ENCODE measurements around the gene SASH1.

SASH1 gene

DNA sequence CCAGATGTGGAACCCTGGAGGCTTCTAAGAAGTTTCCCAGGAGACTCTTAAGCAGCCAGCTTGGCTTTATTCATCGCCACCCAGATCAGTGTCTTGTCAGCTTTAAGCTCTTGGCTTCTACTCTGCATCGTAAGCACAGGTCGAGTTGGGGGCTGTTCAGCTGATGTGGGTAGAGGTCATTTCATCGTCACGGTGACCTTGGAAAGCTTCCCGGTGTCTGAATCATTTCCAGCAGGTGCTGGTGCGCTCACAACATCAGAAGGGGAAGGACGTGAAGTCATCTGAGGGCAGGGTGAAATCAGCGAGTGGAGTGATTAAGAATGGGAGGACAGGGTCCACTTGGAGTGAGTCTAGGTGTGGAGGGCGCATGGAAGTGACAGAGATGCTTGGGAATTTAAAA, 112.6 kb downstream of the SASH1 start:
- TF ChIP-seq GATA2 (IDR thresholded peaks at IDR 0.05; ENCODE audit: low read depth, low read length) (no peak), GATA3 (IDR thresholded peaks at IDR 0.05; ENCODE audit: low read depth, low read length) (no peak)

DNA sequence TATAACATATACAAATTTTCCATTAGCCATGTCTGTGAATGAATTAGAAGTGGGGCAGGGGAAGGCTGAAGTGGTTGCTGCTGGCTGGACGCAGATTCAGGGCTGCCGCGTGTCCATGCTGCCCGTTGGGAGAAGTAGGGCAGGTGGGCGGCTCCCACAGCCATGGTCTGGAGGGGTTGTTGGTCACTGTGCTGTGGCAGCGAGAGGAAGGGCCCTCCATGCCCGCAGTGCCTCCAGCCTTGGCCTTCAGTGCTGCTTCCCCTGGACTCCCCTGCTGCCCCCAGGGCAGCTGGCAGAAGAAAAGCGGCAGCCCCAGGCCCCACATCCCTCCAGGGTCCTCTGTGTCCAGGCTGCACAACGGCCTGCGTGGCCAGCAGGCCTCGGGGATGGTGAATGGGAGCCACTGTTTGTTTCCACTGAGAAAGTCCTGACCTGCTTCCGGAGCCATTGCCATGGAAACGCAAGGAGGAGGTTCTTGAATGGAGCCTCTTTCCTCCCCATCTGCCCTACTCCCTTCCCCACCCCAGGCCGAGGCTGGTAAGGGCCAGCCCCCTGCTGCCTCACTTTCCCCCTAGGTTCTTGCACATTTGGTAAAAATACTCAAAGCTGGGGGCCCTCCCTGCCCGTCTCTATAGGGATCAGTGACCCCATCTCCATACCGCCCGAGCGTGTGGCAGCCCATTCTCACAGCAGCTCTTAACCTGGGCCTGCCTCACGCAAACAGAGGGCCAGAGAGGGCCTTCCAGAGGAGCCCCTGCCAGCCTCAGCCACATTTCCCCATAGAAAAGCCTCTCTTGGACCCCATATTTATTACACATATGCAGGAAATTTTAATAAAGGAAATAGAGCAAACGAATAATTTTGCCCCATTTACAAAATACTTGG, 113.3 kb downstream of the SASH1 start:
- TF ChIP-seq GATA3 (IDR thresholded peaks at IDR 0.05; ENCODE audit: low read depth, low read length) = no peak
- TF ChIP-seq GATA2 (IDR thresholded peaks at IDR 0.05; ENCODE audit: low read depth, low read length) = no peak

DNA sequence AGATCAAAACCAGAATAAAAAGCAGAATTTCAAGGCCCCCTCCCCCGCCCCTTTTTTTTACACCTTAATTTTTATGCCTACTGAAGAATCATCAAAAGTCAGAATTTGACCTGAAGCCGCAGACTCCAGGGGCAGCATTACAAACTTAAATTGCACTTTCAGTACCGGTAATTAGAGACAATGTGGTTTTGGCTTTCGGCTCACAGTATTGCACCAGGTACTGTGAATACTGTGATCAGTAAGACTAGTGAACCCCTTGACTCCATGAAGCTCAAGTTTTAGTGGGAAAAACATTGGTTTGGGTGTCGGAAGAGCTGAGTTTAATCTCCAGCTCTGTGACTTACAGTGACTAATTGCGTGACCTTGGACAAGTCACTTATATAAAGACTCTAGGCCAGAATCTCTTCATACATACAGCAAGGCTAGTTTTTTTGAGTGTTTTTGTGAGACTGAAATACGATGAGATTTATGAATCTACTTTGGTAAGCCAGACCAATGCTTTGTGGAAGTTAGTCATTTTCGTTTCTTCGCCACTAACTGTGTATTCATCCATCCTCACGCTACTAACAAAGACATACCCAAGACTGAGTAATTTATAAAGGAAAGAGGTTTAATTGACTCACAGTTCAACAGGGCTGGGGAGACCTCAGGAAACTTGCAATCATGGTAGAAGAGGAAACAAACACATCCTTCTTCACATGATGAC, 114.7 kb downstream of the SASH1 start:
- TF ChIP-seq GATA2 (IDR thresholded peaks at IDR 0.05; ENCODE audit: low read depth, low read length) (no peak), GATA3 (IDR thresholded peaks at IDR 0.05; ENCODE audit: low read depth, low read length) (no peak)

DNA sequence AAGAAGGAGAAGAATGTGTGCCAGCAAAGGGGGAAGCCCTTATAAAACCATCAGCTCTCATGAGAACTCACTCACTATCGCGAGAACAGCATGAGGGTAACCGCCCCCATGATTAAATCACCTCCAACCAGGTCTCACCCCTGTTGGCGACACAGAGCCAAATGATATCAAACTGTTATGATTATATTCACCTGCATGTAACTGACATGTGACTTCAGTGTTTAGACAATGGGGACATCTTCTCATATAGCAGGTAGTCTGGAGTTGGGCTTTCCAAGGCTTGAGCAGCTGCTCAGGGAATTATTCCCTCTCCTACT, 115.2 kb downstream of the SASH1 start:
- TF ChIP-seq GATA2 (IDR thresholded peaks at IDR 0.05; ENCODE audit: low read depth, low read length) (no peak), GATA3 (IDR thresholded peaks at IDR 0.05; ENCODE audit: low read depth, low read length) (no peak)

DNA sequence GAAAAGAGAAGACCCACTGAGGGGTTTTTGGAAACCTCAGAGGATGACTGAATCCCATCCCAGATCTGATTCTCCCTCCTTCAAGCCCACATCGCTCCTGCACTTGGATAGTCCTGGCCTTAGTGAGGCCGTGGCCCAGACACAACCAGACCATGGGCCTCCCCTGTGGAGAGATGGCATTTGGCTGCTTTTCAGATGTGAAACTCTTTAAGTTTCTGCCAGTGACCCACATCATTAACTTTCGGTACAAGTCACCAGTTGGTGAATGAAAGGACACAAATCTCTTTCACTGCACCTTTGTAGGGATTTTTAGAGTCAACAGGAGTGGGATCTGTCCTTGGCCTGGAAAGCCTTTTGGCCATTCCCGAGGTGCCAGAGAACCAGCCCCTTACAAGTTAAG, 116.6 kb downstream of the SASH1 start:
- TF ChIP-seq GATA3 (IDR thresholded peaks at IDR 0.05; ENCODE audit: low read depth, low read length) (no peak), GATA2 (IDR thresholded peaks at IDR 0.05; ENCODE audit: low read depth, low read length) (no peak)

DNA sequence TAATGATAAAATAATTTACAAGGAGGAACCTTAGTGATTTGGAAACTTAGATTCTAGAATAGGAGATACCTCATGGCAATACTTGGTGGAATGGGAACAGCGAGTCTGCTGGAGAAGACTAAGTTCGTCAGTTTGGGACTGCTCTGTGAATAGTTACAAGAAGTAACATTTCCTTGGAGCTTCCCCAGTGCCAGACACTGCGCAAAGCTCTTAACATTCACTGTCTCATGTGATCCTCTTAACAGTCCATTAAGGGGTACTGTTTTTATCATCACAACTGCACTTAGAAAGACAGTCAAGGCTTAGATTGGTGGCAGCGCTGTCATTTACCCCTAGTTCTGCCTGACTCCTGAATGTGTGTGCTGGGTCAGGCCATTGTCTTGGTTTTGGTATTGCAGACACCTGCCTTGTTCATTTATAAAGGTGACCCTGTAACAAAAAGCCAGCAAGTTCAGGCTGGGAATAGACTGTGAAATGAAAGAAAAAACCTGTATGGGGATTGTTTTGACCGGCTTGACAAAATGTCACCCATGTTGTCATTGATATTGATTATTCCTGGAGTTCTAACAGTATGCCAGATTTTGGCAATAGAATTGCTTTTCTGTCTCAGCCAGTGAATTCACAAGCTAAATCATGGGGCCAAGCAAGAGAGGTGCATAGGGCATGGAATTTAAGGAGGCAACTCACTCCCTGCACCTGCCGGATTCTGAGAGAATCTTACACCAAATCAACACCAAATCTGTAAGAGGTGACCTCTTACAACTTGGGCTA, 118.4 kb downstream of the SASH1 start:
- TF ChIP-seq GATA2 (IDR thresholded peaks at IDR 0.05; ENCODE audit: low read depth, low read length) = no peak
- no peak for TF ChIP-seq GATA3 (IDR thresholded peaks at IDR 0.05; ENCODE audit: low read depth, low read length)

DNA sequence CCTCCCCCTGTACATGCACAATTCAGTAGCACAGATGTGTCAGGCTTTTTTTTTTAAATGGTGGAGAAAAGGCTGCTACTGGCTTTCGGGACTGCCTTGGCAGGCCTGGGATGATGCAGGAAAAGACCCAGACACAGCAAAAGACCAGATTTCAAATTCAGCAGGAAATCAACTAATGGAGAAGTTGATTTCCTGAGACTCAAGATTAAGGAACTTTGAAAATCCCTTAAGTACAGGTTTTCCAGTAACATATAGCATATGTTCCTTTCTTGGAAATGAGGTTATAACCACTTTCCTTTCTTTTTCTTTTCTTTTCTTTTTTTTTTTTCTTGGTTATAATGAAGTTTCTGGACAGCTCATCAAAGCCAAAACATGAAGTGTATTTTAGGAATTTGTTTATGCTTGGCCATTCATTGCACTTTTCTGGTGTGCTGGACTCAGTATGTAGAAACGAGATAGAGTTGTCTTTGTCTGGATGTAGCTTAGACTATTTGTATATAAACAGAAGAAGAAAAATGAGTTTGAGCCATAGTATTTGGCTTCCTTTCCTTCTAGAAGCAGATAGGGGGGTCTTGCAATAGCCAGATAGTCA, 119.4 kb downstream of the SASH1 start:
- TF ChIP-seq GATA2 (IDR thresholded peaks at IDR 0.05; ENCODE audit: low read depth, low read length) (no peak), GATA3 (IDR thresholded peaks at IDR 0.05; ENCODE audit: low read depth, low read length) (no peak)

DNA sequence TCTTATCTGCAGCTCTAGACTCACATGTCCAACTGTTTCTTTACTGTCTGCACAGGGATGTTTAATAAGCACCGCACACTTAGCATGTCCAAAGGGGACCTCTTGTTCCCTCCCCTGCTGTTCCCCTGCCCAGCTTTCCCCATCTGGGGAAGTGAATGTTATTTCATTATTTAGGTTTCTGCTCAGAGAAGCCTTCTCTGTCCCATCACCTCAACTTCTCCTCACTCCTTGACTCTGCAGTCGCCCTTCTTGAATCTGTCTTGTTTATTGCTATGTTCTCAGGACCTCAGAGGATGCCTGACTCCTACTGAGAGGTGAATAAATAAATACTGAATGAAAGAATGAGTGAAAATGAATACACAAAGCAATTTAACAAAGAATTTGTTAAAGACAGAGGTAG, 121.0 kb downstream of the SASH1 start:
- no peak for TF ChIP-seq GATA3 (IDR thresholded peaks at IDR 0.05; ENCODE audit: low read depth, low read length)
- TF ChIP-seq GATA2 (IDR thresholded peaks at IDR 0.05; ENCODE audit: low read depth, low read length) = no peak

DNA sequence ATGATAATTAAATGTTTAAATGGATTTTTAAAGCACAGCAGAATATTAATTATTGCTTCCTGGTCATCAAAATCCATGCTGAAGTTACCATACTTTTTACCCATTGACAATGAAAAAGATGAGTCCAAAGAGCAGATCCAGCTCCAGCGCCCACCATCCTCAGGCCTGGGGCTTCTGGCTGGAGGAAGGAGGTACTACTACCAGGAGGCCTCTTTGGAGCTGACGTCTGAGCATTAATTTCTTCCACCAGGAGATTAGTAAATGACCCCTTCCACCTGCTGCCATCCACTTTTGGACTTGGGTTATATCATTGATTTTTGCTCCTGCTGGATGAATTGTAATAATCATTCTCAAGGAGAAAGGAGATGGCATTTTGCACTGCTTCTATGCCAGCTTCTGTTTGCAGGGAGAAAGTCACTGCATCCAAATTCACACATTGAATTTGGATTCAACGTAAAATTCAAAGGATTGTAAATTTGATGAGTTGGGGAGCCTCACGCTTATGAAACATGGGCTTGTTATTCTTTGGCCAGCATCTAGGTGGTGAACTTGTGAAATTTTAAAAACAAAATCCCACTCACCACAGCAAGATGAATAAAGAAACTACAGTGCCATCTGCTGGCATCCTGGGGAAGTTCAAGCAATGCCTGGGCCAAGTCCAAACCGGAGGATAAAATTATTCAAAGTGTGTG, 121.8 kb downstream of the SASH1 start:
- TF ChIP-seq GATA3 (IDR thresholded peaks at IDR 0.05; ENCODE audit: low read depth, low read length) (no peak), GATA2 (IDR thresholded peaks at IDR 0.05; ENCODE audit: low read depth, low read length) (no peak)

DNA sequence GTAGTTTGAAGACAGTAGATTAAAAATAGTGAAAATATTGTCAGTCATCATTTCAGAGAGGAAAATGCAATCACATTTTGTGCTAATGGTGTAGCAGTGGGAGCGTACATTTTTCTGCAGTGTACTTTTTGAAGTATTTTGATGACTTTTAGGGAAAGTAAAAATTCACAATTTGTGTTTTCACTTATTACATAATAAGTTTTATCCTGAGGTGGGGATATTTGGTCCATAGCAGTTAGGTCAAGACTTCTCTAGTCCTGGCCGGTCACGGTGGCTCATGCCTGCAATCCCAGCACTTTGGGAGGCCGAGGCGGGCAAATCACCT, 122.3 kb downstream of the SASH1 start:
- TF ChIP-seq GATA2 (IDR thresholded peaks at IDR 0.05; ENCODE audit: low read depth, low read length) (no peak), GATA3 (IDR thresholded peaks at IDR 0.05; ENCODE audit: low read depth, low read length) (no peak)

DNA sequence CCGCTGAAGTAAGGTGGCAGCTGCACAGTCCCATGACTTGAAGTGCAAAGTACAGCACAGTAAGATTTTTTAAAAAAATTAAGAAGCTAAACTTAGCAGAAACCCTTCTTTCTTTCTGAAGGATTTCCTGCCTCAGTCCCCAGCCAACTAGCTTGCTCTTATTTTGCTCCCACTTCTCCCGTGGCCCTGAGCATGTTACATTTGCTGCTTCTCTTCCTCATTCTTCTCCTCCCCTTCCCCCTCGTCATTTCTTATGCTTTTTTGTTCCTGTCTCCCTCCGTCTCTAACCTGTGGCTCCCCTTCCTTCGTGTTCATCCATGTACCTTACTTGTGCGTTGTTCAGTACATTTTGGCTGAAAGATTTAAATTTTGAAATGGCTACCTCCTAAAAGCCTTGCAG, 123.0 kb downstream of the SASH1 start:
- TF ChIP-seq GATA2 (IDR thresholded peaks at IDR 0.05; ENCODE audit: low read depth, low read length) = no peak
- no peak for TF ChIP-seq GATA3 (IDR thresholded peaks at IDR 0.05; ENCODE audit: low read depth, low read length)

DNA sequence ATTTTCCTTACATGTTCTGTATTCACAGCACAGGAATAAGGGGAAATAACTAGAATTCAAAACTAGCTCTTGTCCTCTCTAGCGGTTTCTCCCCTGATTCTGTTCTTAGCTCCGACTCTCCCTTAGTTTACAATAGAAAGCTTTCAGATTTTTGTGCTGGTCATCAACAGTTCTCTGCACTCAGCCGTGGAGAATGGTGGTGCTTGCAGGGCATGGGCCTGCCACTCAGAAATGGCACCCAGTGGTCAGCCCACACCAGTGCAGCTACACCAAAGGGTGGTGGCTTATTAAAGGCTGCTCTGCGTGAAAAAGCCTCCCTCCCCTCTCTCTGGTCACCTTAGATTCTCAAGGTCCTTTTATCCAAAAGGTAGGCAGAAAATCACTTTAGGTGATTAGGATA, 123.5 kb downstream of the SASH1 start:
- TF ChIP-seq GATA3 (IDR thresholded peaks at IDR 0.05; ENCODE audit: low read depth, low read length) = no peak
- TF ChIP-seq GATA2 (IDR thresholded peaks at IDR 0.05; ENCODE audit: low read depth, low read length) = no peak

DNA sequence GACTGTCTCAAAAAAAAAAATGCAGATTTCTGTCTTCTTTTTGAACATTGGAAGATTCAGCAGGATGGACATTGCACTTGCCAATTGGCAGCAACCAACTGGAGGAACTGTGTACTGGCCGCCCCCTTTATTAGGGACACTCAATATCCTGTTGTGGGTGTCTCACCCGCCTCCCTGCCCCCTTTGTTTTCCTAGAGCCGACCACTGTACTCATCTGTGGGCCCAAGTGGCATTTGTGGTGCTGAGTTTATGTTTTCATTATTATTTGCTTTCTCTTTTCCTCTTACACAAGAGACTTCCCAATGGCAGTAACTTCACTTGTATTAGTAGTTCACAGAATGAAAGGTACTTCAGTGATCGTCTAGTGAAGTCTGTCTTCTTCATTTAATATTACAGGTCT, 125.3 kb downstream of the SASH1 start:
- no peak for TF ChIP-seq GATA2 (IDR thresholded peaks at IDR 0.05; ENCODE audit: low read depth, low read length)
- TF ChIP-seq GATA3 (IDR thresholded peaks at IDR 0.05; ENCODE audit: low read depth, low read length) = no peak

DNA sequence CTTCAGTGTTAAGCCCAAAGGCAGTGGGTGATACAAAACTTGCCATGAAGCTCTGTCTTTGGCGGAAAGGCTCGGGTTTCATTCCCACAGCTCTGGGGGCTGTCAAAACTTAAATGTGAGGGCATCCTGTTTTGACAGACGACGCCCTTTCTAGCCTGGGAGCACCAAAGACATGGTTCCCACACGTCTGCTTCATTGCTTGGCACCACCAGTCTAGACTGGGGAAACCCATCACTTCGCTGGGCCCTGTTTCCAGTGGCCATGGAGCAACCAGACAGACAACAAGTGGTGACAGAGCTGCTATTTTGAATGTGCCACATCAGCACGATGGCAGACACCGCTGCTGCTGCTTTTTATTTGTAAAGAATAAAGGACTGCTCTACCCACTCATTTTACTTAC, 127.5 kb downstream of the SASH1 start:
- TF ChIP-seq GATA2 (IDR thresholded peaks at IDR 0.05; ENCODE audit: low read depth, low read length) = no peak
- no peak for TF ChIP-seq GATA3 (IDR thresholded peaks at IDR 0.05; ENCODE audit: low read depth, low read length)

Measured in SH-SY5Y (cell line).